Muscle layer of colon (tissue), 2 donors: ENCODE results near the gene PNPLA1.
"Not testable (repeated sequence)": the region's sequence is repeated elsewhere in the genome, so short reads cannot be mapped to it uniquely, and the experiment has no call there.

ENCODE experiments used
- H3K27ac ChIP-seq: one replicate; pipeline ENCODE4 v1.7.0; 2013; ENCODE audit warnings: low read depth, mild to moderate bottlenecking, low read length, moderate library complexity
- H3K27me3 ChIP-seq, 2 donors: one replicate each; pipeline ENCODE4 v1.7.0; 2013; ENCODE audit warnings: low read length in 2 of 2, mild to moderate bottlenecking in 2 of 2; ENCODE audit not compliant: insufficient read depth in 2 of 2, control insufficient read depth in 1 of 2
- H3K36me3 ChIP-seq: one replicate; pipeline ENCODE4 v1.7.0; 2013; ENCODE audit warnings: mild to moderate bottlenecking, low read length; ENCODE audit not compliant: insufficient read depth
- H3K4me1 ChIP-seq: one replicate; pipeline ENCODE4 v1.7.0; 2013; ENCODE audit warnings: mild to moderate bottlenecking, low read length; ENCODE audit not compliant: insufficient read depth
- H3K4me3 ChIP-seq, 2 donors: one replicate each; pipeline ENCODE4 v1.7.0; 2013; ENCODE audit warnings: low read length in 2 of 2, low read depth in 1 of 2, mild to moderate bottlenecking in 1 of 2, moderate library complexity in 1 of 2
- H3K9ac ChIP-seq: one replicate; pipeline ENCODE4 v1.7.0; 2013; ENCODE audit warnings: low read length
- H3K9me3 ChIP-seq: one replicate; pipeline ENCODE4 v1.7.0; 2013; ENCODE audit warnings: mild to moderate bottlenecking, low read length
- donor health status: abdominal sarcoma.
- donor health status: Adenocarcinoma of cecum.

PNPLA1 gene

GRCh38 chr6:36333171-36333895 is 63.5 kb downstream of the PNPLA1 start:
- no peak overlapping the region for H3K4me3 ChIP-seq
- H3K9me3 ChIP-seq, result no peaks in the 10 kb centered on the region
- H3K4me1 ChIP-seq, result no peaks in the 10 kb centered on the region
- H3K36me3 ChIP-seq, result no peaks in the 10 kb centered on the region
- H3K27ac ChIP-seq, result no peak overlapping the region
- H3K27me3 ChIP-seq, result no peaks in the 10 kb centered on the region
- H3K9ac ChIP-seq, result no peak overlapping the region

GRCh38 chr6:36333931-36334725 is 64.3 kb downstream of the PNPLA1 start:
- no peaks in the 10 kb centered on the region for H3K36me3 ChIP-seq
- H3K4me3 ChIP-seq, result no peak overlapping the region
- no peaks in the 10 kb centered on the region for H3K9me3 ChIP-seq
- no peaks in the 10 kb centered on the region for H3K4me1 ChIP-seq
- no peak overlapping the region for H3K27ac ChIP-seq
- no peaks in the 10 kb centered on the region for H3K27me3 ChIP-seq
- H3K9ac ChIP-seq, result no peak overlapping the region

- no peak overlapping the region for H3K4me3 ChIP-seq
- no peaks in the 10 kb centered on the region for H3K36me3 ChIP-seq
- H3K27me3 ChIP-seq, result no peaks in the 10 kb centered on the region
- no peaks in the 10 kb centered on the region for H3K9me3 ChIP-seq
- no peak overlapping the region for H3K9ac ChIP-seq
- H3K27ac ChIP-seq, result no peak overlapping the region
- no peaks in the 10 kb centered on the region for H3K4me1 ChIP-seq
These were observed 65.1 kb downstream of the PNPLA1 start for GRCh38 chr6:36334832-36335459.

GRCh38 chr6:36335465-36336207 is 65.8 kb downstream of the PNPLA1 start:
- Histone ChIP-seq H3K9ac (no peak overlapping the region), H3K36me3 (no peaks in the 10 kb centered on the region), H3K27me3 (no peaks in the 10 kb centered on the region), H3K4me3 (no peak overlapping the region), H3K27ac (no peak overlapping the region), H3K9me3 (no peaks in the 10 kb centered on the region), H3K4me1 (peaks cover 3% of the 10 kb centered on the region)

GRCh38 chr6:36336208-36336710 is 66.4 kb downstream of the PNPLA1 start:
- H3K9me3 ChIP-seq, result no peaks in the 10 kb centered on the region
- no peak overlapping the region for H3K9ac ChIP-seq
- H3K4me3 ChIP-seq, result no peak overlapping the region
- H3K27me3 ChIP-seq, result no peaks in the 10 kb centered on the region
- peaks cover 7% of the 10 kb centered on the region for H3K4me1 ChIP-seq
- H3K27ac ChIP-seq, result no peak overlapping the region
- H3K36me3 ChIP-seq, result no peaks in the 10 kb centered on the region

GRCh38 chr6:36336779-36337241 is 67.0 kb downstream of the PNPLA1 start, which contains the start of gene BNIP5:
Gene BNIP5, minus strand, starts transcription at chr6:36336888. Its CDS starts 6,198 bp downstream, at chr6:36330690.
- H3K4me3 ChIP-seq, result no peak within 1 kb of the TSS
- no peaks in the 10 kb centered on the region for H3K27me3 ChIP-seq
- H3K9ac ChIP-seq, result no peak within 1 kb of the TSS
- no peaks in the 10 kb centered on the region for H3K9me3 ChIP-seq
- H3K36me3 ChIP-seq, result no peaks in the 10 kb centered on the region
- H3K27ac ChIP-seq, result no peak within 1 kb of the TSS
- peaks cover 7% of the 10 kb centered on the region for H3K4me1 ChIP-seq

GRCh38 chr6:36337814-36338213 is 68.0 kb downstream of the PNPLA1 start:
- H3K4me3 ChIP-seq, result no peak overlapping the region
- H3K9me3 ChIP-seq, result no peaks in the 10 kb centered on the region
- no peak overlapping the region for H3K9ac ChIP-seq
- no peaks in the 10 kb centered on the region for H3K27me3 ChIP-seq
- H3K36me3 ChIP-seq, result no peaks in the 10 kb centered on the region
- H3K27ac ChIP-seq, result no peak overlapping the region
- peaks cover 7% of the 10 kb centered on the region for H3K4me1 ChIP-seq

- not testable (repeated sequence) for H3K9ac ChIP-seq, H3K27me3 ChIP-seq, H3K4me3 ChIP-seq, H3K27ac ChIP-seq, H3K9me3 ChIP-seq, H3K36me3 ChIP-seq, H3K4me1 ChIP-seq
These were observed 68.4 kb downstream of the PNPLA1 start for GRCh38 chr6:36338223-36338622.

- Histone ChIP-seq H3K4me3 (no peak overlapping the region), H3K4me1 (peaks cover 7% of the 10 kb centered on the region), H3K9me3 (no peaks in the 10 kb centered on the region), H3K27ac (no peak overlapping the region), H3K9ac (no peak overlapping the region), H3K27me3 (no peaks in the 10 kb centered on the region), H3K36me3 (no peaks in the 10 kb centered on the region)
These were observed 69.3 kb downstream of the PNPLA1 start for GRCh38 chr6:36339146-36339545.

- peaks cover 7% of the 10 kb centered on the region for H3K4me1 ChIP-seq
- H3K4me3 ChIP-seq, result peak overlapping the region in 1 of 2 donors; percentile 37
- H3K27me3 ChIP-seq, result no peaks in the 10 kb centered on the region
- no peak overlapping the region for H3K27ac ChIP-seq
- no peaks in the 10 kb centered on the region for H3K36me3 ChIP-seq
- H3K9me3 ChIP-seq, result no peaks in the 10 kb centered on the region
- H3K9ac ChIP-seq, result no peak overlapping the region
These were observed 70.4 kb downstream of the PNPLA1 start for GRCh38 chr6:36340306-36340617.
